OCI-LY7 (cell line): ENCODE data around the gene MYO1B. TPM values are rescaled to one million over a fixed set of nuclear protein-coding genes. Genes with fewer than 3 reads are reported as not detected.

ENCODE experiments used
- BruUV-seq: library from RNA; stranded (reverse); fragments of 400-500 nt; replicated peaks from 2 replicates; lab custom pipeline; 2021; lab: Mats Ljungman, UMichigan
- CTCF ChIA-PET: fragments of 300-600 bp; sonication (Branson Sonifier 250); formaldehyde crosslinking; loops from one replicate; lab custom pipeline; 2022; ENCODE audit warnings: antibody characterized with exemption; ENCODE audit not compliant: unreplicated experiment; lab: Charles Lee
- POLR2A ChIA-PET: fragments of 300-600 bp; sonication (Branson Sonifier 250); formaldehyde crosslinking; loops from one replicate; lab custom pipeline; 2022; ENCODE audit warnings: antibody characterized with exemption; lab: Charles Lee
- DNase-seq: peaks from one replicate; pipeline ENCODE4 v3.0.0-alpha.2; 2015; ENCODE audit warnings: low spot score
- H2AFZ ChIP-seq: fragments of 200-600 bp; sonication (generic), shearing (Covaris generic); 2 replicates; pipeline ENCODE4 v1.6.1; 2014; ENCODE audit warnings: mild to moderate bottlenecking, antibody characterized with exemption, low read length, moderate library complexity
- H3K27ac ChIP-seq: fragments of 200-600 bp; sonication (generic); 2 replicates; pipeline ENCODE4 v1.5.1; 2014; ENCODE audit warnings: mixed run types, low read depth, mild to moderate bottlenecking, moderate library complexity, low read length, inconsistent platforms; ENCODE audit not compliant: poor library complexity, severe bottlenecking
- H3K36me3 ChIP-seq: fragments of 200-600 bp; sonication (generic); 2 replicates; pipeline ENCODE4 v1.6.1; 2014; ENCODE audit warnings: mild to moderate bottlenecking, antibody characterized with exemption, low read length, moderate library complexity, mixed read lengths; ENCODE audit not compliant: insufficient read depth
- H3K4me1 ChIP-seq: fragments of 200-600 bp; sonication (generic); 2 replicates; pipeline ENCODE4 v1.5.1; 2014; ENCODE audit warnings: mild to moderate bottlenecking, low read length; ENCODE audit not compliant: insufficient read depth, poor library complexity, severe bottlenecking
- H3K4me2 ChIP-seq: fragments of 200-600 bp; sonication (generic); 2 replicates; pipeline ENCODE4 v1.6.1; 2014; ENCODE audit warnings: mild to moderate bottlenecking, low read length
- H3K4me3 ChIP-seq: fragments of 200-600 bp; sonication (generic); 2 replicates; pipeline ENCODE4 v1.5.1; 2014; ENCODE audit warnings: mild to moderate bottlenecking, low read depth, low read length; ENCODE audit not compliant: poor library complexity, severe bottlenecking
- H3K79me2 ChIP-seq: fragments of 200-600 bp; sonication (generic); 2 replicates; pipeline ENCODE4 v1.6.1; 2016; ENCODE audit warnings: low read depth, mild to moderate bottlenecking, low read length, moderate library complexity, mixed read lengths; ENCODE audit not compliant: insufficient read depth
- H3K9me2 ChIP-seq: fragments of 200-600 bp; sonication (generic); 2 replicates; pipeline ENCODE4 v1.6.1; 2016; ENCODE audit warnings: mild to moderate bottlenecking, low read length, mixed read lengths; ENCODE audit not compliant: insufficient read depth
- H3K9me3 ChIP-seq: fragments of 200-600 bp; sonication (generic); 2 replicates; pipeline ENCODE4 v1.6.1; 2014; ENCODE audit warnings: mild to moderate bottlenecking, mixed run types, low read length, mixed read lengths
- H4K20me1 ChIP-seq: fragments of 200-600 bp; sonication (generic); 2 replicates; pipeline ENCODE4 v1.6.1; 2014; ENCODE audit warnings: mild to moderate bottlenecking, antibody characterized with exemption, low read length, moderate library complexity, mixed read lengths; ENCODE audit not compliant: insufficient read depth
- CTCF ChIP-seq: fragments of 200-600 bp; sonication (generic); conservative IDR thresholded peaks from 2 replicates; pipeline ENCODE4 v1.5.1; 2014; ENCODE audit warnings: mild to moderate bottlenecking, antibody characterized with exemption, low read length, moderate library complexity, mixed read lengths
- EZH2phosphoT487 ChIP-seq: fragments of 200-600 bp; sonication (generic); IDR thresholded peaks from 2 replicates; pipeline ENCODE4 v1.6.1; 2018; ENCODE audit warnings: low read depth, borderline replicate concordance, mild to moderate bottlenecking, mixed run types, antibody characterized with exemption, low read length, moderate library complexity, mixed read lengths
- intact Hi-C: fragments of 100-400 bp; cut with micrococcal nuclease; formaldehyde crosslinking; loops from one replicate; pipeline ENCODE4 v1.10.0; 2022; ENCODE audit not compliant: unreplicated experiment
- total RNA-seq, 2 experiments: library from RNA; depleted of rRNA in 1 of 2; stranded (reverse); fragments of >200 nt in 1 of 2; shearing (Covaris generic) in 1 of 2; gene quantifications; 2 replicates each; pipeline ENCODE4 v1.2.3, GENCODE V29; 2014 to 2022

MYO1B gene
- total RNA-seq, 2 experiments from 2014 or later: not detected

- DNase-seq: no peak
- Histone ChIP-seq H3K4me2 (no peak overlapping the region), H3K27ac (no peak overlapping the region), H3K4me3 (no peak overlapping the region), H3K79me2 (no peaks in the 10 kb centered on the region), H3K4me1 (no peaks in the 10 kb centered on the region), H3K9me2 (no peaks in the 10 kb centered on the region), H4K20me1 (no peaks in the 10 kb centered on the region), H2AFZ (no peak overlapping the region), H3K9me3 (no peaks in the 10 kb centered on the region), H3K36me3 (no peaks in the 10 kb centered on the region)
- ChIA-PET CTCF (no interaction called here), POLR2A (interaction anchor here (0.6 to 0.9 kb wide), 2 partner anchors 21 to 1235 kb away, joined by 3 read pairs; no protein-coding TSS in a partner anchor)
- TF ChIP-seq EZH2phosphoT487: no peak
- no peak for TF ChIP-seq CTCF
- BruUV-seq: no TSS peak
- intact Hi-C loops: no loop called here
Measured at GRCh38 chr2:191430476-191430875, 185.3 kb downstream of the MYO1B start.

GRCh38 chr2:191432121-191432520 is 186.9 kb downstream of the MYO1B start:
- Histone ChIP-seq H3K4me2 (no peak overlapping the region), H3K4me1 (no peaks in the 10 kb centered on the region), H3K79me2 (no peaks in the 10 kb centered on the region), H3K27ac (no peak overlapping the region), H3K36me3 (no peaks in the 10 kb centered on the region), H3K9me2 (no peaks in the 10 kb centered on the region), H3K9me3 (no peaks in the 10 kb centered on the region), H2AFZ (no peak overlapping the region), H4K20me1 (no peaks in the 10 kb centered on the region), H3K4me3 (no peak overlapping the region)
- ChIA-PET CTCF (no interaction called here), POLR2A (no interaction called here)
- BruUV-seq: no TSS peak
- TF ChIP-seq CTCF (no peak), EZH2phosphoT487 (no peak)
- intact Hi-C loops: no loop called here
- no peak for DNase-seq

GRCh38 chr2:191434072-191434471 is 188.9 kb downstream of the MYO1B start:
- Histone ChIP-seq H3K4me3 (no peak overlapping the region), H3K27ac (no peak overlapping the region), H2AFZ (no peak overlapping the region), H4K20me1 (no peaks in the 10 kb centered on the region), H3K4me1 (no peaks in the 10 kb centered on the region), H3K4me2 (no peak overlapping the region), H3K36me3 (no peaks in the 10 kb centered on the region), H3K9me3 (no peaks in the 10 kb centered on the region), H3K79me2 (no peaks in the 10 kb centered on the region), H3K9me2 (no peaks in the 10 kb centered on the region)
- no peak for TF ChIP-seq CTCF
- no peak for TF ChIP-seq EZH2phosphoT487
- no TSS peak for BruUV-seq
- ChIA-PET CTCF (no interaction called here), POLR2A (no interaction called here)
- DNase-seq: no peak
- intact Hi-C loops: no loop called here
